RWPE1 (cell line): Measurements from ENCODE around the gene SOCS7.

Source experiments
- CTCF ChIA-PET: fragments of 350-600 bp; sonication (Branson Sonifier 250); formaldehyde crosslinking; extraction: SDS; loops from one replicate; lab custom pipeline; 2021; lab: Yijun Ruan, JAX
- POLR2A ChIA-PET: fragments of 400-600 bp; formaldehyde crosslinking; extraction: SDS; loops from one replicate; lab custom pipeline; 2020; ENCODE audit warnings: antibody characterized with exemption; ENCODE audit not compliant: low non-redundant PET; lab: Yijun Ruan, JAX
- DNase-seq: peaks from one replicate; pipeline ENCODE4 v3.0.0; 2012; ENCODE audit warnings: low spot score
- H3K27ac ChIP-seq: fragments of 450-650 bp; 2 replicates; pipeline ENCODE4 v1.5.1; 2017
- CTCF ChIP-seq: fragments of 450-650 bp; conservative IDR thresholded peaks from 2 replicates; pipeline ENCODE4 v1.5.1; 2017; ENCODE audit warnings: low read depth, mild to moderate bottlenecking

The SOCS7 gene

GRCh38 chr17:38334480-38335364 lies 16.9 kb upstream of the SOCS7 start:
- POLR2A ChIA-PET, result no interaction called here
- H3K27ac ChIP-seq, result no peak overlapping the region
- DNase-seq, result no peak
- TF ChIP-seq CTCF, result no peak
- CTCF ChIA-PET, result interaction anchor here (0.5 to 1.2 kb wide), 5 partner anchors 15 to 528 kb away, joined by 3 to 4 read pairs (median 3); no protein-coding TSS in a partner anchor

GRCh38 chr17:38336838-38337237 lies 14.8 kb upstream of the SOCS7 start:
- ChIA-PET POLR2A (no interaction called here), CTCF (no interaction called here)
- TF ChIP-seq CTCF, result no peak
- no peak for DNase-seq
- H3K27ac ChIP-seq, result no peak overlapping the region

- H3K27ac ChIP-seq, result no peak overlapping the region
- ChIA-PET POLR2A (no interaction called here), CTCF (interaction anchor here (1.5 kb wide), 1 partner anchor 11 kb away, joined by 4 read pairs; no protein-coding TSS in a partner anchor)
- TF ChIP-seq CTCF, result no peak
- DNase-seq, result no peak
Observed at GRCh38 chr17:38338053-38338452, 13.6 kb upstream of the SOCS7 start.

- POLR2A ChIA-PET, result no interaction called here
Observed at GRCh38 chr17:38338535-38338934, 13.1 kb upstream of the SOCS7 start.

GRCh38 chr17:38339891-38340290 lies 11.8 kb upstream of the SOCS7 start:
- DNase-seq, result no peak
- CTCF ChIA-PET, result interaction anchor here (0.9 kb wide), 1 partner anchor 9 kb away, joined by 4 read pairs; no protein-coding TSS in a partner anchor
- POLR2A ChIA-PET, result no interaction called here
- H3K27ac ChIP-seq, result no peak overlapping the region
- no peak for TF ChIP-seq CTCF

More at GRCh38 chr17:38338535-38338934, 13.1 kb upstream of the SOCS7 start:
- CTCF ChIA-PET, result interaction anchor here (0.6 to 1.5 kb wide), 2 partner anchors 11 to 1252 kb away, joined by 4 read pairs; no protein-coding TSS in a partner anchor
- DNase-seq, result no peak
- H3K27ac ChIP-seq, result no peak overlapping the region
- TF ChIP-seq CTCF, result no peak

- CTCF ChIA-PET, result interaction anchor here (2.0 kb wide), 1 partner anchor 73 kb away, joined by 8 read pairs; no protein-coding TSS in a partner anchor
- no peak overlapping the region for H3K27ac ChIP-seq
- no peak for TF ChIP-seq CTCF
- POLR2A ChIA-PET, result interaction anchor here (1.0 kb wide), 1 partner anchor 17 kb away, joined by 3 read pairs; no protein-coding TSS in a partner anchor
- DNase-seq, result no peak
Observed at GRCh38 chr17:38341035-38341721, 10.5 kb upstream of the SOCS7 start.
